Heart right ventricle (tissue), 16 donors: Measurements from ENCODE around the gene ATP6AP2. TPM values are rescaled to one million over a fixed set of nuclear protein-coding genes. Genes with fewer than 3 reads are reported as not detected.

Experiments
- ATAC-seq, 8 donors: fragments of 200-7000 bp; cut with Tn5 transposase; one replicate each; pipeline ENCODE4 v1.9.1; 2020; ENCODE audit warnings: mild to moderate bottlenecking in 8 of 8, moderate library complexity in 8 of 8, moderate number of reproducible peaks in 1 of 8
- DNase-seq, 2 donors: peaks; one replicate each; pipeline ENCODE4 v3.0.0-alpha.2; 2020
- H3K27ac ChIP-seq, 10 donors: fragments of 200-600 bp; sonication (generic) in 2 of 10; one replicate each; pipeline versions ENCODE4 v1.5.0 to v1.8.0; 2020 to 2022; ENCODE audit warnings: mild to moderate bottlenecking in 3 of 10
- H3K27me3 ChIP-seq, 7 donors: fragments of 200-600 bp; one replicate each; pipeline ENCODE4 v1.8.0; 2021 to 2022; ENCODE audit warnings: mild to moderate bottlenecking in 2 of 7
- H3K36me3 ChIP-seq, 9 donors: fragments of 200-600 bp; sonication (generic) in 1 of 9; one replicate each; pipeline versions ENCODE4 v1.5.0 to v1.8.0; 2020 to 2022; ENCODE audit warnings: mild to moderate bottlenecking in 2 of 9
- H3K4me1 ChIP-seq, 9 donors: fragments of 200-600 bp; sonication (generic) in 1 of 9; one replicate each; pipeline versions ENCODE4 v1.5.0 to v1.8.0; 2020 to 2022; ENCODE audit warnings: mild to moderate bottlenecking in 4 of 9
- H3K4me3 ChIP-seq, 10 donors: fragments of 200-600 bp; sonication (generic) in 2 of 10; one replicate each; pipeline versions ENCODE4 v1.5.0 to v1.8.0; 2020 to 2022; ENCODE audit warnings: mild to moderate bottlenecking in 7 of 10, moderate library complexity in 2 of 10
- H3K9me3 ChIP-seq, 11 donors: fragments of 200-600 bp in 10 of 11; sonication (generic) in 2 of 11; one replicate each; pipeline versions ENCODE4 v1.5.0 to v1.8.0; 2013 to 2022; ENCODE audit warnings: mild to moderate bottlenecking in 2 of 11, control low read depth in 1 of 11, moderate library complexity in 1 of 11
- CTCF ChIP-seq, 9 donors: fragments of 200-600 bp; sonication (generic) in 2 of 9; IDR thresholded peaks; one replicate each; pipeline versions ENCODE4 v1.5.0 to v1.8.0; 2021 to 2022; ENCODE audit warnings: antibody characterized with exemption in 9 of 9, mild to moderate bottlenecking in 5 of 9, moderate library complexity in 1 of 9
- WGBS, 2 donors: extraction: QIAGEN DNeasy Blood & Tissue Kit; methylation state at CpG; one replicate each; pipeline ENCODE4 v1.1.7; 2013; ENCODE audit warnings: inconsistent platforms in 1 of 2; 5-methylcytosine and 5-hydroxymethylcytosine counted together
- intact Hi-C, 10 donors: fragments of 100-400 bp; cut with DNase I; formaldehyde crosslinking; loops; one replicate each; pipeline versions ENCODE4 v1.11.1 to v1.14.2; 2022
- polyA plus RNA-seq, 2 donors: library from polyadenylated mRNA; stranded (reverse); fragments of 200-250 nt; gene quantifications; one replicate each; pipeline ENCODE4 v1.2.3, GENCODE V29; 2013
- total RNA-seq, 10 donors: library from RNA; stranded (reverse); fragmentation: NEBNext Ultra II Directional in 3 of 10; extraction: Animal tissue kit (Norgen Biotek cat#: 25700) in 3 of 10; gene quantifications; one replicate each; pipeline versions ENCODE4 v1.2.1 to v1.2.4, GENCODE V29; 2021 to 2023
- donor health status: Arrhythmogenic right ventricular cardiomyopathy.
- donor health status: ischemic (EF 13 %, LVEDD 7.1; RV severe dilation, severe dysfunction).
- donor health status: healthy with polysubstance abuse.
- donor health status: DM: no; HTN: yes; CAD: no.
- donor health status: DM: no; HTN: no; CAD: no.
- donor health status: ischemic (EF 25% LVEDD 6.9; RV normal size, moderate dysfunction).
- donor health status: ischemic (EF 25% LVEDD 5.7; RV mildly dilated, moderate dysfunction).
- donor health status: healthy.
- donor health status: DM: yes; HTN: yes; CAD: no.
- donor health status: Ischemic cardiomyopathy.
- donor health status: ischemic (EF 35%, LVEDD 5.7; RV mildly dilated, moderate dysfunction).
- donor health status: nonischemic (EF 11% LVEDD 7.7; RV severe dilation, severe dysfunction).
- donor health status: DM: yes; HTN: yes; CAD: no.
- donor health status: PGD.
- donor health status: ischemic (EF 29% LVEDD 5.4; RV normal size, mild dysfunction).
- donor health status: nonischemic (EF 23%, LVEDD 6.1; RV moderate dilation, normal function).

ATP6AP2 gene
- total and polyA plus RNA-seq, 12 donors = 28.0 to 62.1 (median 46.8) TPM

GRCh38 chrX:40538406-40538805 lies 42.4 kb upstream of the ATP6AP2 start:
- H3K27ac ChIP-seq = no peak overlapping the region
- H3K4me1 ChIP-seq = peaks cover 0 to 15% (median 0%) of the 10 kb centered on the region in 9 donors
- DNase-seq (no peak), ATAC-seq (no peak)
- intact Hi-C loops = no loop called here
- H3K9me3 ChIP-seq = no peaks in the 10 kb centered on the region
- peaks cover 0 to 97% (median 0%) of the 10 kb centered on the region in 7 donors for H3K27me3 ChIP-seq
- no peak overlapping the region for H3K4me3 ChIP-seq
- TF ChIP-seq CTCF (IDR thresholded peaks at IDR 0.05) = no peak
- no peaks in the 10 kb centered on the region for H3K36me3 ChIP-seq
- 96% methylated on average over 5 of the region's 5 CpGs for WGBS, 2 donors

GRCh38 chrX:40539214-40540142 lies 41.3 kb upstream of the ATP6AP2 start:
- Histone ChIP-seq H3K4me3 (peak overlapping the region in 1 of 10 donors; percentile 20), H3K4me1 (peaks cover 0 to 19% (median 0%) of the 10 kb centered on the region in 9 donors), H3K36me3 (no peaks in the 10 kb centered on the region), H3K27me3 (peaks cover 0 to 95% (median 0%) of the 10 kb centered on the region in 7 donors), H3K9me3 (no peaks in the 10 kb centered on the region), H3K27ac (peak overlapping the region in 4 of 10 donors; percentile 31 to 67 (median 37))
- 52 to 58% methylated on average over 19 to 20 of the region's 20 CpGs for WGBS, 2 donors
- DNase-seq (peak; percentile 18 to 19), ATAC-seq (peak; percentile 69 to 93 (median 72))
- peak in 1 of 9 donors; percentile 29 for TF ChIP-seq CTCF (IDR thresholded peaks at IDR 0.05)
- intact Hi-C loops = loop anchor here in 4 of 10 donors (5.0 to 10.0 kb wide), 3 partner anchors 105 to 255 kb away; partner anchors contain the start of gene CXorf38 (in 3 of the 4)

- intact Hi-C loops = loop anchor here in 4 of 10 donors (5.0 to 10.0 kb wide), 3 partner anchors 103 to 253 kb away; partner anchors contain the start of gene CXorf38 (in 3 of the 4)
- Histone ChIP-seq H3K9me3 (no peaks in the 10 kb centered on the region), H3K27me3 (peaks cover 0 to 93% (median 0%) of the 10 kb centered on the region in 7 donors), H3K27ac (no peak overlapping the region), H3K36me3 (no peaks in the 10 kb centered on the region), H3K4me3 (no peak overlapping the region), H3K4me1 (peaks cover 0 to 19% (median 0%) of the 10 kb centered on the region in 9 donors)
- 82 to 89% methylated on average over 10 of the region's 10 CpGs for WGBS, 2 donors
- ATAC-seq = no peak
- no peak for DNase-seq
- no peak for TF ChIP-seq CTCF (IDR thresholded peaks at IDR 0.05)
These were observed 38.6 kb upstream of the ATP6AP2 start for GRCh38 chrX:40542208-40542607.

- no peak for ATAC-seq
- WGBS, 2 donors = 80 to 87% methylated on average over 4 of the region's 4 CpGs
- H3K27me3 ChIP-seq = peaks cover 0 to 87% (median 0%) of the 10 kb centered on the region in 7 donors
- H3K9me3 ChIP-seq = no peaks in the 10 kb centered on the region
- DNase-seq = no peak
- no peak overlapping the region for H3K4me3 ChIP-seq
- TF ChIP-seq CTCF (IDR thresholded peaks at IDR 0.05) = no peak
- intact Hi-C loops = loop anchor here in 4 of 10 donors (5.0 to 10.0 kb wide), 3 partner anchors 102 to 252 kb away; partner anchors contain the start of gene CXorf38 (in 3 of the 4)
- H3K27ac ChIP-seq = no peak overlapping the region
- H3K36me3 ChIP-seq = no peaks in the 10 kb centered on the region
- peaks cover 0 to 19% (median 0%) of the 10 kb centered on the region in 9 donors for H3K4me1 ChIP-seq
These were observed 37.8 kb upstream of the ATP6AP2 start for GRCh38 chrX:40542972-40543371.
